K562 (cell line): ENCODE measurements around the gene SEPHS2. TPM values are rescaled to one million over a fixed set of nuclear protein-coding genes. Genes with fewer than 3 reads are reported as not detected.

Experiments
- ATF7 ChIP-seq: fragments of 450-650 bp; IDR thresholded peaks from 2 replicates; pipeline ENCODE4 v1.7.1; 2014; ENCODE audit warnings: mild to moderate bottlenecking, moderate library complexity
- FOXK1 ChIP-seq: sonication (generic); formaldehyde crosslinking; IDR thresholded peaks from 2 replicates; pipeline ENCODE4 v1.8.0; 2022; ENCODE audit warnings: missing genetic modification reagents, mild to moderate bottlenecking, borderline replicate concordance
- LCOR ChIP-seq: sonication (generic); formaldehyde crosslinking; IDR thresholded peaks from 2 replicates; pipeline ENCODE4 v1.8.0; 2022; ENCODE audit warnings: mild to moderate bottlenecking, missing genetic modification reagents
- MEF2A ChIP-seq: IDR thresholded peaks from 2 replicates; pipeline ENCODE4 v1.6.1; 2011; ENCODE audit warnings: low read depth, mild to moderate bottlenecking, low read length, moderate library complexity; ENCODE audit not compliant: control insufficient read depth
- RB1 ChIP-seq: fragments of 450-650 bp; IDR thresholded peaks from 2 replicates; pipeline ENCODE4 v1.6.1; 2017; ENCODE audit warnings: low read depth, mild to moderate bottlenecking
- RCOR1 ChIP-seq, 2 experiments: IDR thresholded peaks; 2 replicates each; pipeline ENCODE4 v1.6.1; 2012; ENCODE audit warnings: low read depth in 2 of 2, low read length in 2 of 2, borderline replicate concordance in 1 of 2, improper control_type of control experiment in 1 of 2
- SIN3A ChIP-seq, 2 experiments: fragments of 150-350 bp in 1 of 2; IDR thresholded peaks; 2 replicates each; pipeline ENCODE4 v1.6.1; 2011 to 2016; ENCODE audit warnings: borderline replicate concordance in 2 of 2, low read depth in 2 of 2, low read length in 2 of 2, mild to moderate bottlenecking in 2 of 2, moderate library complexity in 2 of 2; ENCODE audit not compliant: control insufficient read depth in 1 of 2
- STAG1 ChIP-seq: sonication (generic); formaldehyde crosslinking; IDR thresholded peaks from 2 replicates; pipeline ENCODE4 v1.5.0; 2020; ENCODE audit warnings: missing genetic modification reagents, borderline replicate concordance
- TBP ChIP-seq: optimal IDR thresholded peaks from 2 replicates; pipeline ENCODE3; 2011; ENCODE audit warnings: low read depth, low read length, improper control_type of control experiment
- polyA plus RNA-seq, 8 experiments: library from polyadenylated mRNA; depleted of rRNA in 4 of 8; stranded (reverse) in 5 of 8; unstranded in 3 of 8; fragments of >200 nt; fragmentation: Nextera tagmentation in 2 of 8; fragmentation: Illumina TruSeq in 1 of 8; extraction: Ambion mirVana in 2 of 8; extraction: Trizol in 1 of 8; gene quantifications; 2 replicates each; pipeline versions ENCODE4 v1.2.1 to v1.2.3, GENCODE V29; 2011 to 2014; ENCODE audit warnings: inconsistent platforms in 1 of 8, missing spikeins in 1 of 8
- total RNA-seq, 7 experiments: library from RNA; depleted of rRNA in 6 of 7; stranded (reverse); fragments of >200 nt in 6 of 7; fragmentation: Illumina TruSeq in 2 of 7; extraction: Trizol in 2 of 7; gene quantifications; 2 replicates each; pipeline versions ENCODE4 v1.2.1 to v1.2.3, GENCODE V29; 2011 to 2021; ENCODE audit warnings: low replicate concordance in 1 of 7
- TF ChIP-seq, protein P1 (sequence below): sonication (generic); formaldehyde crosslinking; IDR thresholded peaks from 2 replicates; pipeline ENCODE4 v1.8.1; 2023; ENCODE audit warnings: mild to moderate bottlenecking, missing genetic modification reagents, moderate library complexity
- TF ChIP-seq, protein P2 (sequence below), 2 experiments: fragments of 450-650 bp; conservative IDR thresholded peaks; 2 replicates each; pipeline ENCODE4 v1.6.1; 2017; ENCODE audit warnings: mild to moderate bottlenecking in 2 of 2, moderate library complexity in 2 of 2
- TF ChIP-seq, protein P3 (sequence below), 2 experiments: fragments of 450-650 bp in 1 of 2; sonication (generic) in 1 of 2; formaldehyde crosslinking in 1 of 2; IDR thresholded peaks in 1 of 2; conservative IDR thresholded peaks in 1 of 2; 2 replicates each; pipeline versions ENCODE4 v1.6.1 to v1.8.1; 2016 to 2023; ENCODE audit warnings: mild to moderate bottlenecking in 2 of 2, moderate library complexity in 2 of 2, inconsistent platforms in 1 of 2, missing genetic modification reagents in 1 of 2
- TF ChIP-seq, protein P4 (sequence below): fragments of 250-450 bp; sonication (Bioruptor Pico); IDR thresholded peaks from 2 replicates; pipeline ENCODE4 v1.4.0; 2020; ENCODE audit warnings: mild to moderate bottlenecking
- TF ChIP-seq, protein P5 (sequence below): sonication (generic); formaldehyde crosslinking; IDR thresholded peaks from 2 replicates; pipeline ENCODE4 v1.9.0; 2022; ENCODE audit warnings: mild to moderate bottlenecking, missing genetic modification reagents
- TF ChIP-seq, protein P6 (sequence below): sonication (generic); formaldehyde crosslinking; IDR thresholded peaks from 2 replicates; pipeline ENCODE4 v1.8.0; 2023; ENCODE audit warnings: mild to moderate bottlenecking, missing genetic modification reagents

The SEPHS2 gene
- total and polyA plus RNA-seq, 9 of the 15 experiments (the other 6 are each of a cell fraction or from before 2014, with no cell fraction given) = 20.9 to 90.6 (median 43.4) TPM

DNA sequence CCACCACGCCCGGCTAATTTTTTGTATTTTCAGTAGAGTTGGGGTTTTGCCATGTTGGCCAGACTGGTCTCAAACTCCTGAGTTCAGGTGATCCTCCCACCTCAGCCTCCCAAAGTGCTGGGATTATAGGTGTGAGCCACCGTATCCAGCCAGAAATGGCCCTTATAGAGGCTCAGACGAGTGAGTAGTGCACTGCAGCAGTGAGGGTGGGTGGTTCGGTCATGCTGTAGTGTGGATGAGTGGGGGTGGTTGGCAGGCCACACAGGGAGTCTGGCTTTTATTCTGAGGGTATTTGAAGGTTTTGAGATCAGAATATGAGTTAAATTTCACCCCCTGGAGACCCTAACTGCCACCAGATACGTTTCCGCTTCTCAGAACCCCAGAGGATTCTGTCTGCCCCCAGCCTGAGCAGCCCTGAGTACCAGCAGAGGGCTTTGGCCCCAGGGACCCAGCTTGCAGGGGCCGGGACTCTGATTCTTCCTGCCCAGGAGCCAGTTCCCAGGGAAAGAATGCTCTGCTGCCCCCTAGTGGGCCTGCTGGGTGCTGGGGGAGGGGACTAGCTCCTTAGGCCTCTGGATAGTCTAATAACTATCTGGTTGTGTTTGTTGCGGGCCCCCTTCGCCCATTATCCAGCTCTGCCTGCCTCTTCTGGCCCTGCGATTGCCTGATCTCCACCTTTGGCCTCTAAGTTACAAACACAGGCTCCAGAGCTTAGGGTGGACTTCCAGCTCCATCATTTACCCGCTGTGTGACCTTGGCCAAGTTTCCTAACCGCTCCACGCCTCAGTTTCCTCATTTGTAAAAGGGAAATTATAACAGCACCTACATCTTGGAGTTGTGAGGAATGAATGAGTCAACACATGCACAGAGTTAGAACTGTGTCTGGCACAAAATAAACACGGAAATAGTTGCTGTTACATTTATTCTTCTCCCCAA lies 36.3 kb downstream of the SEPHS2 start (continued):
- TF ChIP-seq STAG1 (peak; percentile 87; the same call in 1 of the 2 replicates), FOXK1 (CRISPR knock-in tag) (peak; percentile 76; the same call in 1 of the 2 replicates), RB1 (0 out of 2 replicates have a peak, but pooled peaks have one; percentile 42), ATF7 (0 out of 2 replicates have a peak, but pooled peaks have one; percentile 22), SIN3A (IDR thresholded peaks at IDR 0.05; ENCODE audit: borderline replicate concordance in 2 of 2, control insufficient read depth in 1 of 2, low read depth in 2 of 2, low read length in 2 of 2) (0 out of 4 replicates have a peak, but pooled peaks of 1 of the 2 experiments have one; percentile 44), RCOR1 (IDR thresholded peaks at IDR 0.05; ENCODE audit: borderline replicate concordance in 1 of 2, low read depth in 2 of 2, low read length in 2 of 2) (peak in 1 of 2 experiments; percentile 63; a peak in 1 of 4 replicates), MEF2A (peak; percentile 39; the same call in 1 of the 2 replicates), LCOR (CRISPR knock-in tag) (0 out of 2 replicates have a peak, but pooled peaks have one; percentile 48), TBP (no peak)
- TF ChIP-seq, protein P1, sequence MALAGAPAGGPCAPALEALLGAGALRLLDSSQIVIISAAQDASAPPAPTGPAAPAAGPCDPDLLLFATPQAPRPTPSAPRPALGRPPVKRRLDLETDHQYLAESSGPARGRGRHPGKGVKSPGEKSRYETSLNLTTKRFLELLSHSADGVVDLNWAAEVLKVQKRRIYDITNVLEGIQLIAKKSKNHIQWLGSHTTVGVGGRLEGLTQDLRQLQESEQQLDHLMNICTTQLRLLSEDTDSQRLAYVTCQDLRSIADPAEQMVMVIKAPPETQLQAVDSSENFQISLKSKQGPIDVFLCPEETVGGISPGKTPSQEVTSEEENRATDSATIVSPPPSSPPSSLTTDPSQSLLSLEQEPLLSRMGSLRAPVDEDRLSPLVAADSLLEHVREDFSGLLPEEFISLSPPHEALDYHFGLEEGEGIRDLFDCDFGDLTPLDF = peak; percentile 61; the same call in 1 of the 2 replicates
- TF ChIP-seq, protein P2, sequence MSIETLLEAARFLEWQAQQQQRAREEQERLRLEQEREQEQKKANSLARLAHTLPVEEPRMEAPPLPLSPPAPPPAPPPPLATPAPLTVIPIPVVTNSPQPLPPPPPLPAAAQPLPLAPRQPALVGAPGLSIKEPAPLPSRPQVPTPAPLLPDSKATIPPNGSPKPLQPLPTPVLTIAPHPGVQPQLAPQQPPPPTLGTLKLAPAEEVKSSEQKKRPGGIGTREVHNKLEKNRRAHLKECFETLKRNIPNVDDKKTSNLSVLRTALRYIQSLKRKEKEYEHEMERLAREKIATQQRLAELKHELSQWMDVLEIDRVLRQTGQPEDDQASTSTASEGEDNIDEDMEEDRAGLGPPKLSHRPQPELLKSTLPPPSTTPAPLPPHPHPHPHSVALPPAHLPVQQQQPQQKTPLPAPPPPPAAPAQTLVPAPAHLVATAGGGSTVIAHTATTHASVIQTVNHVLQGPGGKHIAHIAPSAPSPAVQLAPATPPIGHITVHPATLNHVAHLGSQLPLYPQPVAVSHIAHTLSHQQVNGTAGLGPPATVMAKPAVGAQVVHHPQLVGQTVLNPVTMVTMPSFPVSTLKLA (conservative IDR thresholded peaks at IDR 0.05) = 0 out of 4 replicates have a peak, but pooled peaks of 1 of the 2 experiments have one; percentile 31
- TF ChIP-seq, protein P3, sequence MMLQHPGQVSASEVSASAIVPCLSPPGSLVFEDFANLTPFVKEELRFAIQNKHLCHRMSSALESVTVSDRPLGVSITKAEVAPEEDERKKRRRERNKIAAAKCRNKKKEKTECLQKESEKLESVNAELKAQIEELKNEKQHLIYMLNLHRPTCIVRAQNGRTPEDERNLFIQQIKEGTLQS (IDR thresholded peaks at IDR 0.05) = no peak
- TF ChIP-seq, protein P3 (CRISPR knock-in tag; conservative IDR thresholded peaks at IDR 0.05) = 0 out of 2 replicates have a peak, but pooled peaks have one; percentile 43
- TF ChIP-seq, protein P4, sequence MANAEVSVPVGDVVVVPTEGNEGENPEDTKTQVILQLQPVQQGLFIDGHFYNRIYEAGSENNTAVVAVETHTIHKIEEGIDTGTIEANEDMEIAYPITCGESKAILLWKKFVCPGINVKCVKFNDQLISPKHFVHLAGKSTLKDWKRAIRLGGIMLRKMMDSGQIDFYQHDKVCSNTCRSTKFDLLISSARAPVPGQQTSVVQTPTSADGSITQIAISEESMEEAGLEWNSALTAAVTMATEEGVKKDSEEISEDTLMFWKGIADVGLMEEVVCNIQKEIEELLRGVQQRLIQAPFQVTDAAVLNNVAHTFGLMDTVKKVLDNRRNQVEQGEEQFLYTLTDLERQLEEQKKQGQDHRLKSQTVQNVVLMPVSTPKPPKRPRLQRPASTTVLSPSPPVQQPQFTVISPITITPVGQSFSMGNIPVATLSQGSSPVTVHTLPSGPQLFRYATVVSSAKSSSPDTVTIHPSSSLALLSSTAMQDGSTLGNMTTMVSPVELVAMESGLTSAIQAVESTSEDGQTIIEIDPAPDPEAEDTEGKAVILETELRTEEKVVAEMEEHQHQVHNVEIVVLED (CRISPR knock-in tag) = no peak
- TF ChIP-seq, protein P5, sequence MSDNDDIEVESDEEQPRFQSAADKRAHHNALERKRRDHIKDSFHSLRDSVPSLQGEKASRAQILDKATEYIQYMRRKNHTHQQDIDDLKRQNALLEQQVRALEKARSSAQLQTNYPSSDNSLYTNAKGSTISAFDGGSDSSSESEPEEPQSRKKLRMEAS (CRISPR knock-in tag) = 0 out of 2 replicates have a peak, but pooled peaks have one; percentile 37
- TF ChIP-seq, protein P6, sequence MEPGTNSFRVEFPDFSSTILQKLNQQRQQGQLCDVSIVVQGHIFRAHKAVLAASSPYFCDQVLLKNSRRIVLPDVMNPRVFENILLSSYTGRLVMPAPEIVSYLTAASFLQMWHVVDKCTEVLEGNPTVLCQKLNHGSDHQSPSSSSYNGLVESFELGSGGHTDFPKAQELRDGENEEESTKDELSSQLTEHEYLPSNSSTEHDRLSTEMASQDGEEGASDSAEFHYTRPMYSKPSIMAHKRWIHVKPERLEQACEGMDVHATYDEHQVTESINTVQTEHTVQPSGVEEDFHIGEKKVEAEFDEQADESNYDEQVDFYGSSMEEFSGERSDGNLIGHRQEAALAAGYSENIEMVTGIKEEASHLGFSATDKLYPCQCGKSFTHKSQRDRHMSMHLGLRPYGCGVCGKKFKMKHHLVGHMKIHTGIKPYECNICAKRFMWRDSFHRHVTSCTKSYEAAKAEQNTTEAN (CRISPR knock-in tag) = 0 out of 2 replicates have a peak, but pooled peaks have one; percentile 56
